GM18907 (cell line): ENCODE data around the gene PAK1IP1.
"Not testable (repeated sequence)": the region's sequence is repeated elsewhere in the genome, so short reads cannot be mapped to it uniquely, and the experiment has no call there.

Source experiments
- ATAC-seq: cut with Tn5 transposase; IDR thresholded peaks from one replicate; pipeline ENCODE4 v1.9.1; 2021; ENCODE audit warnings: mild to moderate bottlenecking, moderate library complexity; ENCODE audit not compliant: unreplicated experiment

PAK1IP1 gene

GRCh38 chr6:10694302-10695085 lies at the start of gene PAK1IP1, which contains the start of gene C6orf52:
TSS of gene PAK1IP1 (plus strand) at chr6:10694972. CDS start at chr6:10694986, 14 bp downstream.
TSS of gene C6orf52 (minus strand) at chr6:10694616. CDS start at chr6:10687550, 7,066 bp downstream.
- ATAC-seq, result peak; percentile 99

GRCh38 chr6:10655508-10656055 lies 39.2 kb upstream of the PAK1IP1 start:
- peak; percentile 63 for ATAC-seq

- no peak for ATAC-seq
Observed at GRCh38 chr6:10658910-10659698, 35.7 kb upstream of the PAK1IP1 start.

- ATAC-seq, result no peak
Observed at GRCh38 chr6:10659699-10660348, 34.9 kb upstream of the PAK1IP1 start.

GRCh38 chr6:10660431-10661191 lies 34.2 kb upstream of the PAK1IP1 start:
- not testable (repeated sequence) for ATAC-seq

GRCh38 chr6:10662207-10662606 lies 32.6 kb upstream of the PAK1IP1 start:
- no peak for ATAC-seq

- no peak for ATAC-seq
Observed at GRCh38 chr6:10662742-10663141, 32.0 kb upstream of the PAK1IP1 start.

- not testable (repeated sequence) for ATAC-seq
Observed at GRCh38 chr6:10665595-10665994, 29.2 kb upstream of the PAK1IP1 start.

- ATAC-seq, result no peak
Observed at GRCh38 chr6:10668126-10668917, 26.4 kb upstream of the PAK1IP1 start.

GRCh38 chr6:10676403-10676802 lies 18.4 kb upstream of the PAK1IP1 start:
- ATAC-seq, result no peak

- no peak for ATAC-seq
Observed at GRCh38 chr6:10678456-10678855, 16.3 kb upstream of the PAK1IP1 start.

- no peak for ATAC-seq
Observed at GRCh38 chr6:10681795-10682194, 13.0 kb upstream of the PAK1IP1 start.

- no peak for ATAC-seq
Observed at GRCh38 chr6:10682355-10682988, 12.3 kb upstream of the PAK1IP1 start.

- no peak for ATAC-seq
Observed at GRCh38 chr6:10684618-10685017, 10.2 kb upstream of the PAK1IP1 start.

- no peak for ATAC-seq
Observed at GRCh38 chr6:10685092-10685915, 9.5 kb upstream of the PAK1IP1 start.

- ATAC-seq, result no peak
Observed at GRCh38 chr6:10686901-10687300, 7.9 kb upstream of the PAK1IP1 start.

- ATAC-seq, result no peak
Observed at GRCh38 chr6:10687582-10687981, 7.2 kb upstream of the PAK1IP1 start.
